GM10847 (cell line): ENCODE data around the gene ACADL.

ENCODE experiments used
- POLR2A ChIP-seq: IDR thresholded peaks from 2 replicates; pipeline ENCODE4 v1.6.1; 2011; ENCODE audit not compliant: insufficient read length; ENCODE audit errors: extremely low read depth

Gene ACADL

DNA sequence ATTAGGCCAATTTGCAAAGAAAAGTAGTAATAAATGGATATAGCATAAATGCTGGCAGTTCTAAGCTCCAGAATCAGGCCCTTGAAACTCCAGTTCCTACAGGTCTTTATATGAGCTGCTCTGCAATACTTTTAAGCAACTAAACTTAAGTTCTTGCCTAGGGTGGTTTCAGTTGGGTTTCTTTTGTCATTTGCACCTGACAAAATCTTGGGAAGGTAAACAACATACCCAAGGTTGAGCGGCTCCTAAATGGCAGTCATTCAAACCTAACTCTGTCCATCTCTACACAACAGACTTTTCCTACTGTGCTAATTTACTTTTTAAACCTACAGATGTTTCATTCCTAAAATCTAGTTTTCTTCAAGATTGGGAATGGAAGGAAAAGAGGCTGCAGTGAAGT, 44.8 kb downstream of the ACADL start:
- TF ChIP-seq POLR2A: no peak

DNA sequence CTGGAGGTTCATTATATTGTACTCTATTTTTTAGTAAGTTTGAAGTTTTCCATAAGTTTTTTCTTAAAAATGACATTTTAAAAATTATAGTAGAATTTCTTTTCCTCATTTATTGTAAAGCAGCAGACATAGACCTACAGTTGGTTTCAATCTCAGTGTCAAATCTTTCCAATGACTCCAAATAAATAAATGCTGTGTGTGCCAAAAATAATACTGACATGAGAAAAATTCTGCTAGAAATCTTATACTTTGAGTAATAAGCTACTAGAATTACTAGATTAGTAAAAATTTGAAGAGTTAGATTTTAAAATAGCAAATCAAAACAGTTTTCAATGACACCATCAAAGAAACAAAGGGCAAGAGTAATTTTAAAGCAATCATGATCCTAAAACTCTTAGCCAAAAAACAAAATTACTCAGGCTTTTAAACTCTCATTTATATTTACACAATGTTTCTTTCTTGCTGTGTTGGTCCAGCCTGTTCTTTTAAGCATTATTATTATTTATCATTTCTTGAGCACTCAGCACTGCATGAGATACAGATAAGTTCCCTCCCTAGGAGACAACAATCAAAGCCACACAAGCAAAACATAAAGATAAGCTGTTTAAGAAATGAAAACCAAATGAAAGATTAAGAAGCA, 45.8 kb downstream of the ACADL start:
- TF ChIP-seq POLR2A: no peak

DNA sequence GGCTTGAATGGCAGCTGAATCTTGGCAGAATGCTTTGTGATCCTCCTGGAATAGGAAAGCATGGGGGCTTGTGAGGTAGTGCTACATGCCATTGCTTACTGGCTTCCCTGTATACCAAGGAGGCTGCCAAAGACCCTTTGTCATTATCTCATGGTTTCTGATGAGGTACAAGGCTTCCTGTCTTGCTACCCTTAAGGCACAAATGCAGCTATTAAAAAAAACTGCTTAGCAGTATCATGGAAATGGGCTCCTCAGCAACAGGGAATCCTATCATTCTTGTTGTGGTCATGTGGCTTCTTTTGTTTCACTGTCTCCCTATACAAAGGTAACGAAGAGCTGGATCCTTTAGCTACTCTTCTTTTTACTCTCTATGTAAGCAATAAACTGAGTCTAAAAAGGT, 47.5 kb downstream of the ACADL start:
- no peak for TF ChIP-seq POLR2A

DNA sequence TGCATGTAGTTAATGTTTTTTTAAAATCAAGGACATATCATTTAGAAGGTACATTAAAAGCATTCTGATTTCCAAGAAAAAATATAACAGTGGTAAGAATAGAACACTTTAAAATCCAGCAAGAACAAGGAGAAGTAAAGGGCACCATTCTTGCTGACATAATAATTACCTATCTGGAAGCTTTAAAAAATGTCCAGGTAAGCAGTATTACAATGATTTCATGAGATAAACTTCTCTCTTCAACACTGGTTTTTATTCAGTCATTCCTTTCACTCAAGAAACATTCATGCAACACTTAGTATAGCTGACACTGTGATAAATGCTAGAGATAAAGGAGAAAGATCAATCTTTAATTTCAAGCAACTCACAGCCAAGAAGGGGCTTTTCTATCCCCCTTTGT, 51.2 kb downstream of the ACADL start:
- no peak for TF ChIP-seq POLR2A

DNA sequence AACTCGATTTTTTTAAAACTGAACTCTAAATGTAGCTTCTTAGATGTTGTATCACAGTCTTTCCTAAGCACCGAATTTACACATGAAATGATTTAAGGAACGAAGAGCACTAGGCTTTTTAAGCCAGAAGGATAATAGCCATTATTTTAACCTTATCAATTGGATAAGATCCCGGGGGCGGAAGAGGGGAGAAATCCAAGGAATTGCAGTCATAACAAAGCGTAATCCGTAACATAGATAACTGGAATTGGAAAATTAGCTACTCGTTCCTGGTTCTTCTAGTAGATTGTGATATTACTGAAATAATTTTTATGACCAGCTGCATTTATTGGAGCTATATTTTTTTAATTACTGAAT, 53.0 kb downstream of the ACADL start:
- no peak for TF ChIP-seq POLR2A

DNA sequence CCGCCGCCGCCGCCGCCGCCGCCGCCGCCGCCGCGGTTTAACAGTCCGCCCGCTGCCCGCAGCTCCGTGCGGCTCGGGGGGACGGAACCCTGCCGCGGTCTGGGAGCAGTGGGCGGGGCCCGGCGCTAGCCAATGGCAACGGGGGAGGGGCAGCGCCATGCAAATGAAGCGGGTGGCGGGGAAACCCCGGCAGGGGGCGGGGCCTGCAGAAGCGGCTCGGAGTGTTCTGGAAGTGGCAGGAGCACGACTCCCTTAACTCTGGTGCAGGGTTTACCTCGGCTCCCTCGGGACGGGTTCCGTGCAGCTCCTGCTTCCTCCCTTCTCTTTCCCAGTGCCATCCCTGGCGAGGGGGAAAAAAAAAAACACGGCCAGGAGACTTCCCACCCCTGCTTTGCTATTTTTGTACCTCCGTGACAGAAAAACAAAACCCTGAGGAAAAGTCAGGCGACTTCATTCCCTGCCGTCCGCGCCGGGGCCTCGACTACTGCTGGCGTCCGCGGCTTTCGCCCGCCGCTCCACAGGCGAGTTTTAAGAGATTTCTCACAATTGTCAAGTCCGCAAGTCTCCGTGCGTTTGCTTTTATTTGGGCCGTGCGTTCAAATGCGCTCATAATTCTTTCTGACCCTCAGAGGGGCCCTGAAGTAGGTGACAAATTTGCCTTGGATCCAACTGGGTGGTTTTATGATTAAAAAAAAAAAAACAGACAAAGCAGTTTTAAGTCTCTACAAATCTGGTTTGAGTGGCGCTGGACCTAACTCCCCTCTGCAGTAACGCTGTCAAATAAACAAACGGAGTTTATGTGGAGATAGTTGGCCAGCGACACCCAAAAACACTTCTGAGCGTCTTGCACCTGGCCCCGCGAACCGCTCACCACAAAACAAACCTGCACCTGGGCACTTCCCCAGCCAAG, 53.7 kb downstream of the ACADL start, which contains the start of gene KANSL1L:
KANSL1L (minus strand) TSS at position 101 of the 910 bp plus-strand sequence. CDS start 16,827 bp downstream, outside the sequence.
- TF ChIP-seq POLR2A: peak; percentile 80

DNA sequence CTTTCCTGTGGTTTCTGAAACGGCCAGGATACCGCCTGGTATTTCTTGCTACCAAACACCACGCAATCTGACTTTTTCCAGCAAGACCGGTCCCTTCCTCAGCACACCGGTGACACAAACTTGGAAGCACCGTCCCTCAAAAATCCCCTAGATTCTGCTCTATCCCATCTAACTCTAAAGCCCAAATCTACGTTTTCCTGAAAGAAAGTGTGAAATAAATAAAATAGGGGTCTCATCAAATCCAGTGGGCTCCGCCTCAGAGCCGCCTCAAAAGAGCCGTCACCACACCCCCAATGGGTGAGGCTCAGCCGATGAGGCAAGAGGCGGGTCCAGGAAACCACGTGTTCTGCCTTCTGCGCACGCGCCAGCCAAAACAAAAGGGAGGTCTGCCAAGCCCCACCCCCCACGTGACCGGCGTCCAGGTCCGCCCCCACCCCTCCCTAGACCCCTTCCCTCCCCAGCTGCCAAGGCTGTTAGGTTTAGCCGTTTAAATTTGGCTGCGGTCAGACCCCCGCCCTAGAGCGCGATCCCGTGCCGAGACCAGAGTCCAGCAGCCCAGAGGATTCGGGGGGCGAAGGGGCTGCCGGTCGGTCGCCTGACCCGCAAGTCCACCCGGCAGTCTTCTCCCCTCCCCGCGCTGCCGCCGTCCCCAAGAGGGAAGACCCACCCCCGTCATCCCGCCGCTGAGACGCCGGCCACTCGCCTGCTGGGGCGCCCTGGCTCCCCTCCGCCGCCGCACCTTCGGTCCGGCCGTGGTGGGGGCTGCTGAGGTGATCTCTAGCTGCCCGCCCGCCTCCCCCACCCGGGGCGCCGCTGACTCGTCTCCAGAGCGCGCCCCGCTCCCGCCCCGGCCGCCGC, 54.6 kb downstream of the ACADL start:
- peak; percentile 22 for TF ChIP-seq POLR2A

DNA sequence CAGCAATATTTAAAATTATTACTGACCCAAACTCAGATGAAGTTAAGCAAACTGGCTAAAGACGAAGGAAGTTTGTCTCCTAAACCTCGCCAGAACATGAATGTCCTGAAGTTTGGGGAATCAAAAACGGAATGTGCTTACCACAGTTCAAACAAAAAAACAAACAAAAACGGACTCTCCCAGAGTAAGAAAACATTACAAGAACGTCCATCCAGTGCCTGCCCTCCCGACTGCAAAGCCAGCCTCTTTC, 55.1 kb downstream of the ACADL start:
- TF ChIP-seq POLR2A: no peak

DNA sequence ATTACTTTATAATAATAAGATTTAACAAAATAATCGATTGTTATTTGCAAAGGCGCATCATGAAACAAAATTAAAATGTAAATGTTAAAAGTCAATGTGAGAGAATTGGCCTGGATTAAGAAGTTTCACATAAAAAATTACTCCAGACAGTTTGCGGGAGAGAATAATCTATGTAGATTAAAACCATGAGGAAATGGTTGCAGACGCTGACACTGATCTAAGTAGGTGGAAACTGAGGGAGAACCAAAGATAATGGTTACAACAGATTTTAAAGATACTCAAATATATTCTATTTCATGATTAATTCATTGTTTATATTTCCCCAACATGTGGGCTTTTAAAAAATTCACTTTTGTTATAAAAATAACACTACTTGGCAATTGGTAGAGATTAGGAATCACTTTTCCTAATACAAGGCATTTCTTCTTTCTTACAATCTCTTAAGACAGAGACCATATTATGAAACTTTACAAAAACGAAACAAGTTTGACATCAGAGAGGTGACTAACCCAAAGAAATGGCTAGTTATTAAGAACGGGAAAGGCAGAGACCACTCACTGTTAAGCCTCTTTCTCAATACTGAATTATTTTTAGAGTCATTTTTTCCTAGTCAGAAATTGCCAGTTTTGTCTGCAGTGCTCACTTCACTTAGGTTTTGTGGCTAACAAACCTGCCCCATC, 55.6 kb downstream of the ACADL start:
- TF ChIP-seq POLR2A: no peak

DNA sequence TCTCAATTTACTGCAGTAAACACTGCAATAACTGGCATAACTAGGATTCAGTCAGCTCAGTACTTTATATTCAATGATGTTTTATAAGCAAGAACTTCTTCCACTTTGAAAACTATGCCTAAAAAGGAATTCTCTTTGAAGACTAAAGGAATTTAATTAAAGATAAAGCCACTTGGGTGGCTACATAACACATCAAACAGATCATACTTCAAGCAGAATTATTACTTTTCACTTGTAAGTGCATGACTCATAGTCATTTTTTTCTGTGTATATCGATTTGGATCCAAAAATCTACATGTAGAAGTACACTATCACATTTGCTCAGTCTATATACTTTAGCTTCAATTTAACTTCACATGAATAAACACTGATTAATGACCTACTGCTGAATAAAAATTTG, 58.0 kb downstream of the ACADL start:
- TF ChIP-seq POLR2A: no peak

DNA sequence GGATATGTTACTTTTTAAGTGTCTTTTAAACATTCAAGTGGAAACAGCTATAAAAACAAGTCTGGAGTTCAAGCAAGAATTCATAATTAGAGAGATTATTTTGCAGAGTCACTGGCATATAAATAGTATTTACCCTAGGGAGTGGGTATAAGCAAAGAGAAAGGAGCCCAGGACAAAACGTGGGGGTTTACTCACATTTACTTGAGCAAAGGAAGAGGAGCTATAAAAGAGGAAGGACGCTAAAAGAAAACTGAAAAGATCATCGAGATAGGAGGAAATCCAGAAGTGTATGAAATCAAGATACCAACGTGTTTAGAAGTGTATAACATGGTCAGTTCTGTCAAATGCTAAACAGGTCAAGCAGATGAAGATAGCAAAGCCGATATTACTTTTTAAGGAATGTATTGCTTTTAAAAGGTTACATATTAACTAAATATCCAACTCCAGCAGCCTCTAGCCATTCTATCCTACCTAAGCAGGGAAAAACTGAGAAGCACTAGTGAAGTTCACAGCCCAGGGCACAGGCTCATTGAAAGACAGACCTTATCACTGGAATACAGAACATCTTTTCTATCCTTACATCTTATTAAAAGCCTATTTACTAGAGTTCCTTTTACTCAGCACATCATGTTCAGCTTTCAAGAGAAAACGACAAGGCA, 62.7 kb downstream of the ACADL start:
- TF ChIP-seq POLR2A: no peak

DNA sequence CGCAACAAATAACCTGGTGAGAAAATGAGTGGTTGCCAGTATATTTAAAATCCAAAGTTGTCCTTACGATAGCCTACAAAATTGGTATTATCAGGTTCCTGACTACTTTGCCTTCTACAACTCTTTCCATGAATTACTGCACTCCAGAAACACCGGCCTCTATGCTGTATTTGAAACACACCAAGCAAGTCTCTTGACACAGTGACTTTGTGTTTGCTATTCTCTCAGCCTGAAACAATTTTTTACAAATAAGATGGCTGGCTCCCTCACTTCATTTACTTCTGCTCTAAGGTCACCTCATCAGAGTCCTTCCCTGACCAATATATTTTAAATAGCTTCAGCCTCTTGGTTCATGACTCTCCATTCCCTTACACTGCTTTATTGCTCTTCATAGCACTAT, 66.2 kb downstream of the ACADL start:
- TF ChIP-seq POLR2A: no peak

DNA sequence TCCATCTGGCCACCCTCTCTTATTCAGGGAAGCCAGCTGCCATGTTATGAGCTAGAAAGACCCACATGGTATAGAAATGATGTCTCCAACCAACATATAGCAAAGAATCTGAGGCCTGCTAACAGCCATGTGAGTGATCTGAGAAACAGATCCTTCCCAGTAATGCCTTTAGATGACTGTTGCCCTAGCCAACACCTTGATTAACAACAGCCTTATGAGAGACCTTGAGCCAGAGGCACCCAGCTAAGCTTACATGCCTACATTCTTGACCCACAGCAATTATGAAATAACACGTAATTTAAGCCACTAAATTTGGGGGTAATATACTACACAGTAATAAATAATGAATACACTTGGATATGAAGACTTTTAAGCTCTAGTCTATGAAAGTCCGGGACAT, 67.0 kb downstream of the ACADL start:
- TF ChIP-seq POLR2A: no peak

DNA sequence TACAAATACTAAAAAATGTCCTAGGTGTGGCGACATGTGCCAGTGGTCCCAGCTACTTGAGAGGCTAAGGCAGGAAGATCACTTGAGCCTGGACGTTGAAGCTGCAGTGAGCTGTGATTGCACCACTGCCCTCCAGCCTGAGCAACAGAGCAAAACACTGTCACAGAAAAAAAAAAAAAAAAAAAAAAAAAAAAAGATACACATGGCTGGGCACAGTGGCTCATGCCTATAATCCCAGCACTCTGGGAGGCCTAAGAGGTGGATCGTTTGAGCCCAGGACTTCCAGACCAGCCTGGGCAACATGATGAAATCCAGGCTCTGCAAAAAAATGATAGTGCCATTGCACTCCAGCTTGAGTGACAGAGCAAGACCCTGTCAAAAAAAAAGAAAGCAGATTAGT, 67.7 kb downstream of the ACADL start:
- no peak for TF ChIP-seq POLR2A

DNA sequence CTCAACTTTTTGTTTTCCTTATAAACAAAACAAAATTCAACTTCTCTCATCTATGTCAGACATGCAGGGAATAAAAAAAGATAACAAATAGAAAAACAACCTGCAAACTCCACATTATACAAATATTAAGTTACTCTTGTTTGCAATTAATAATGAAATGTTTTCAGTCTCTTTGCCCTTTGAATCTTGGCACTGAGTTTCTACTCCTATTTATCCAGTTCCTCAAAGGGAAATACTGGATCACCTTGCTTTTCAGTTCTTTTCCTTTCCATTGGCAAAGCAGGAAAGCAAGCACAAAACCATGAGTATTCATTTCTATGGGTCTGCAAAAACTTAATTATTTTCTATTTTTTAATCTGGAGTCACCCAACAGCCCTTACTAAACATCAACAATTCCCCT, 77.6 kb downstream of the ACADL start:
- no peak for TF ChIP-seq POLR2A
